Measurements from ENCODE around the gene CCDC127. TPM values are rescaled to one million over a fixed set of nuclear protein-coding genes. Genes with fewer than 3 reads are reported as not detected.
"Not testable (repeated sequence)": the region's sequence is repeated elsewhere in the genome, so short reads cannot be mapped to it uniquely, and the experiment has no call there.

Gene CCDC127
- total and polyA plus RNA-seq, 2 of the 13 experiments (the other 11 are each of a cell fraction or from before 2014, with no cell fraction given): 2.9 to 4.3 TPM

DNA sequence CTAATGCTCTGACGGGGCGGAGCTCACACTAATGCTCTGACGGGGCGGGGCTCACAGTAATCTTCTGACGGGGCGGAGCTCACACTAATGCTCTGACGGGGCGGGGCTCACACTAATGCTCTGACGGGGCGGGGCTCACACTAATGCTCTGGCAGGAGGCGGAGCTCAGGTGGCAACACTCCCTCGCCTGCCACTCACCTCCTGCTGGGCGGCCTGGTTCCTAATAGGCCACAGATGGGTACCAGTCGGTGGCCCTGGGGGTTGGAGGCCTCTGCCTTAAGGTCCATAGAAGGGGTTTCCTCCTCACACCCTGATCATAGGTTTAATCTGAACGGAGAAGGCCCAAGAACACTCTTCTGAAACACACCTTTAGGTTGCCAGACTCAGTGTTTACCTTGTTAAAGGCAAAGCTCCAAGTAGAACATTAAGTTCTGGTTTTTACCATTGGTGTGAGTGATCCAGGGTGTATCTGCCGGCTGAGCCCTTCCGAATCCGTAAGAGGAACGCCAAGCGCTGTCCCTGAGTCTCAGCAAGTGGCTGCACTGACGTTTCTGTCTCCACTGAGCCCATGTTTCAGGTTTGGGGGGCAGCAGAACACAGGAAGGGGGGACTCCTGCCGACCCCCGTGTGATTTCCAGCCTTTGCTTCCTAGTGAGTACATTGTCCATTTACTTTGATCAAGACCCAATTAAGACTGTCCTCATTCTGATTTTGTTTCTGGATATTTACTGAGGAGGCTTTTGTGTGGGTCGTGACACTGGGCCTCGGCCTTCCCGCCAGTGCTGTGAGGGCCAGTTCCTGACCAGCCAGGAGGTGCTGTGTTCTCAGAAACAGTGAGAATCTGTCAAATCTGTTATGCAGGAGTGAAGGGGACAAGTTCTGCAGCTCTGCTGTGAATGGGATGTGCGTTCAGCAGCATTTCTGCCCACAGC lies 51.2 kb downstream of the CCDC127 start:
- DNase-seq (ENCODE audit: low spot score): no peak
- no peaks in the 10 kb centered on the region for H3K9me3 ChIP-seq (ENCODE audit: low read length)

DNA sequence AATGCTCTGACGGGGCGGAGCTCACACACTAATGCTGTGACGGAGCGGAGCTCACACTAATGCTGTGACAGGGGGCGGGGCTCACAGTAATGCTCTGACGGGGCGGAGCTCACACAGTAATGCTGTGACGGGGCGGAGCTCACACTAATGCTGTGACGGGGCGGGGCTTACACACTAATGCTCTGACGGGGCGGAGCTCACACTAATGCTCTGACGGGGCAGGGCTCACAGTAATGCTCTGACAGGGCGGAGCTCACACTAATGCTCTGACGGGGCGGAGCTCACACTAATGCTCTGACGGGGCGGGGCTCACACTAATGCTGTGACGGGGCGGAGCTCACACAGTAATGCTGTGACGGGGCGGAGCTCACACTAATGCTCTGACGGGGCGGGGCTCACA lies 53.2 kb downstream of the CCDC127 start:
- H2AFZ ChIP-seq (ENCODE audit: low read length); in situ Hi-C loops (cut with HindIII; ENCODE audit: extremely low pct_ligation_motif_present, low pct_unique_long_range_greater_than_20kb); POLR2A ChIA-PET; ATAC-seq; CTCF ChIA-PET (ENCODE audit: low intra/inter-chr PET ratio, low total read pairs); H4K20me1 ChIP-seq (ENCODE audit: insufficient read depth, low read length); H3K9me3 ChIP-seq (ENCODE audit: low read length); intact Hi-C loops (cut with micrococcal nuclease; ENCODE audit: unreplicated experiment); BruUV-seq (replicated peaks); DNase-seq (ENCODE audit: low spot score); H3K36me3 ChIP-seq (replicated peaks in 1 of 2; ENCODE audit: control insufficient read depth in 1 of 2, insufficient read depth in 2 of 2, low read length in 2 of 2); H3K27ac ChIP-seq (ENCODE audit: extremely low read length, insufficient read depth, low read length); FAIRE-seq; H3K79me2 ChIP-seq (ENCODE audit: insufficient read depth, low read length); H3K4me2 ChIP-seq (ENCODE audit: low read depth, low read length); H3K4me3 ChIP-seq (replicated peaks in 1 of 3; ENCODE audit: insufficient read depth in 1 of 3, low read depth in 2 of 3, low read length in 3 of 3); H3K9ac ChIP-seq (ENCODE audit: insufficient read depth, low read depth, low read length); H3K4me1 ChIP-seq (ENCODE audit: insufficient read depth, low read length): not testable (repeated sequence)
- WGBS (ENCODE audit: low lambda C conversion rate): 66% methylated on average over 8 of the region's 25 CpGs
- H3K27me3 ChIP-seq (ENCODE audit: control insufficient read depth in 1 of 2, insufficient read depth in 2 of 2, low read length in 2 of 2): peaks cover 7 to 36% of the 10 kb centered on the region in 2 experiments

More for the DNA sequence above, 51.2 kb downstream of the CCDC127 start:
- Histone ChIP-seq H3K36me3 (replicated peaks in 1 of 2; ENCODE audit: control insufficient read depth in 1 of 2, insufficient read depth in 2 of 2, low read length in 2 of 2) (no peaks in the 10 kb centered on the region), H3K4me2 (ENCODE audit: low read depth, low read length) (no peak overlapping the region), H3K4me1 (ENCODE audit: insufficient read depth, low read length) (no peaks in the 10 kb centered on the region), H4K20me1 (ENCODE audit: insufficient read depth, low read length) (no peaks in the 10 kb centered on the region), H3K4me3 (replicated peaks in 1 of 3; ENCODE audit: insufficient read depth in 1 of 3, low read depth in 2 of 3, low read length in 3 of 3) (no peak overlapping the region), H3K9ac (ENCODE audit: insufficient read depth, low read depth, low read length) (no peak overlapping the region), H3K27me3 (ENCODE audit: control insufficient read depth in 1 of 2, insufficient read depth in 2 of 2, low read length in 2 of 2) (peaks cover 6 to 24% of the 10 kb centered on the region in 2 experiments; a peak in 4 of 5 replicates), H3K79me2 (ENCODE audit: insufficient read depth, low read length) (no peaks in the 10 kb centered on the region), H3K27ac (ENCODE audit: extremely low read length, insufficient read depth, low read length) (no peak overlapping the region), H2AFZ (ENCODE audit: low read length) (no peak overlapping the region)
- 60% methylated on average over 18 of the region's 27 CpGs for WGBS (ENCODE audit: low lambda C conversion rate)
- POLR2A ChIA-PET: no interaction called here
- ATAC-seq: no peak
- BruUV-seq (replicated peaks): no TSS peak
- TF ChIP-seq SMARCC2 (IDR thresholded peaks at IDR 0.05): no peak
- TF ChIP-seq ZNF33A (CRISPR knock-in tag; IDR thresholded peaks at IDR 0.05; ENCODE audit: borderline replicate concordance): no peak
- no peak for TF ChIP-seq AHR (CRISPR knock-in tag; IDR thresholded peaks at IDR 0.05)
- no peak for TF ChIP-seq RARA (CRISPR knock-in tag; IDR thresholded peaks at IDR 0.05)
- no peak for TF ChIP-seq ZNF317 (CRISPR knock-in tag; IDR thresholded peaks at IDR 0.05)
- TF ChIP-seq HMGXB4 (CRISPR knock-in tag; IDR thresholded peaks at IDR 0.05; ENCODE audit: borderline replicate concordance in 1 of 2, low read depth in 1 of 2): no peak
- no peak for TF ChIP-seq PAF1 (CRISPR knock-in tag; IDR thresholded peaks at IDR 0.05)
- TF ChIP-seq CC2D1A (CRISPR knock-in tag; IDR thresholded peaks at IDR 0.05): no peak
- TF ChIP-seq, protein P1, sequence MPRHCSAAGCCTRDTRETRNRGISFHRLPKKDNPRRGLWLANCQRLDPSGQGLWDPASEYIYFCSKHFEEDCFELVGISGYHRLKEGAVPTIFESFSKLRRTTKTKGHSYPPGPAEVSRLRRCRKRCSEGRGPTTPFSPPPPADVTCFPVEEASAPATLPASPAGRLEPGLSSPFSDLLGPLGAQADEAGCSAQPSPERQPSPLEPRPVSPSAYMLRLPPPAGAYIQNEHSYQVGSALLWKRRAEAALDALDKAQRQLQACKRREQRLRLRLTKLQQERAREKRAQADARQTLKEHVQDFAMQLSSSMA (CRISPR knock-in tag; IDR thresholded peaks at IDR 0.05): no peak
- no peak for TF ChIP-seq ZNF138 (CRISPR knock-in tag; IDR thresholded peaks at IDR 0.05; ENCODE audit: low read depth)
- CTCF ChIA-PET (ENCODE audit: low intra/inter-chr PET ratio, low total read pairs): no interaction called here
- intact Hi-C loops (cut with micrococcal nuclease; ENCODE audit: unreplicated experiment): no loop called here
- FAIRE-seq: no peak
- in situ Hi-C loops (cut with HindIII; ENCODE audit: extremely low pct_ligation_motif_present, low pct_unique_long_range_greater_than_20kb): no loop called here

Measured in HepG2 (cell line).